Measurements from ENCODE around the gene MEGF10. TPM values are rescaled to one million over a fixed set of nuclear protein-coding genes. Genes with fewer than 3 reads are reported as not detected.

Gene MEGF10

DNA sequence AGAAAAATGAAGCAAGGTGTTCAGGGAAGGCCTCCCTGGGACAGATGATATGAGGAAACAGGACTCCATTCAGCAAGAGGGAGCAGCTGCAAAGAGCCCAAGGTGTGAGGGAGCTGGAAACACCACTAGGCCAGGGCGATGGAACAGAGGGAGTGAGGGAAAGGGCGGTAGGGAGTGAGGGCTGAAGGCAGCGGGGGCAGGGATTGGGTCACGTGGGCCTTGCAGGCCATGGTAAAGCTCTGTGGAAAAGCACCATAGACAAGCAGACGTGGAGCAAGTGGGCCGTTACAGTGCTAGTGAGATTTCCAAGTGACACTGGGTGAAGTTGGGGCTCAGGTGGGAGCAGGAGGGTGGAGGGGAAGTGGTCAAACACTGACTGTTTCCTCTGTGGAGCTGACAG lies 216.0 kb downstream of the MEGF10 start:
- H3K36me3 ChIP-seq (ENCODE audit: control insufficient read depth in 1 of 2, insufficient read depth in 2 of 2, low read depth in 1 of 2, low read length in 2 of 2): no peaks in the 10 kb centered on the region
- H2BK5ac ChIP-seq (ENCODE audit: low read depth, low read length, poor library complexity, severe bottlenecking): no peak overlapping the region
- no peak overlapping the region for H2BK15ac ChIP-seq (ENCODE audit: low read depth, poor library complexity, severe bottlenecking)
- no peak for DNase-seq
- H4K8ac ChIP-seq (ENCODE audit: low read length): no peak overlapping the region
- H3K4me1 ChIP-seq (ENCODE audit: control insufficient read depth, insufficient read depth, low read depth, low read length): no peaks in the 10 kb centered on the region
- H2BK12ac ChIP-seq (ENCODE audit: low read length in 2 of 2): no peak overlapping the region
- H3K23ac ChIP-seq (ENCODE audit: low read length in 2 of 2): no peak overlapping the region
- no peak overlapping the region for H3K18ac ChIP-seq (ENCODE audit: low read depth in 1 of 2, low read length in 2 of 2)
- H3K4ac ChIP-seq (ENCODE audit: low read depth in 1 of 2, low read length in 2 of 2): no peak overlapping the region
- H3K27ac ChIP-seq (ENCODE audit: low read length, poor library complexity, severe bottlenecking): no peak overlapping the region
- H3K4me2 ChIP-seq (ENCODE audit: low read length, poor library complexity, severe bottlenecking): no peak overlapping the region
- H3K27me3 ChIP-seq (ENCODE audit: control insufficient read depth in 1 of 2, insufficient read depth in 1 of 2, low read length in 2 of 2): peaks cover 0 to 11% of the 10 kb centered on the region in 2 experiments
- no peak overlapping the region for H2AK5ac ChIP-seq (ENCODE audit: low read length, severe bottlenecking)
- no peak overlapping the region for H4K91ac ChIP-seq (ENCODE audit: low read length)
- H3K79me1 ChIP-seq (replicated peaks; ENCODE audit: low read length, poor library complexity, severe bottlenecking): no peaks in the 10 kb centered on the region
- no peak overlapping the region for H2BK120ac ChIP-seq (ENCODE audit: low read depth, low read length)
- 74% methylated on average over 6 of the region's 6 CpGs for WGBS
- H3K14ac ChIP-seq (ENCODE audit: low read length in 2 of 2): no peak overlapping the region
- H3K4me3 ChIP-seq (ENCODE audit: insufficient read depth in 1 of 2, low read depth in 1 of 2, low read length in 2 of 2): no peak overlapping the region
- H2AFZ ChIP-seq (ENCODE audit: low read depth, low read length): no peak overlapping the region
- H3K9me3 ChIP-seq (ENCODE audit: control insufficient read depth, low read length): no peaks in the 10 kb centered on the region
- no peak overlapping the region for H3K9ac ChIP-seq (ENCODE audit: low read length)

DNA sequence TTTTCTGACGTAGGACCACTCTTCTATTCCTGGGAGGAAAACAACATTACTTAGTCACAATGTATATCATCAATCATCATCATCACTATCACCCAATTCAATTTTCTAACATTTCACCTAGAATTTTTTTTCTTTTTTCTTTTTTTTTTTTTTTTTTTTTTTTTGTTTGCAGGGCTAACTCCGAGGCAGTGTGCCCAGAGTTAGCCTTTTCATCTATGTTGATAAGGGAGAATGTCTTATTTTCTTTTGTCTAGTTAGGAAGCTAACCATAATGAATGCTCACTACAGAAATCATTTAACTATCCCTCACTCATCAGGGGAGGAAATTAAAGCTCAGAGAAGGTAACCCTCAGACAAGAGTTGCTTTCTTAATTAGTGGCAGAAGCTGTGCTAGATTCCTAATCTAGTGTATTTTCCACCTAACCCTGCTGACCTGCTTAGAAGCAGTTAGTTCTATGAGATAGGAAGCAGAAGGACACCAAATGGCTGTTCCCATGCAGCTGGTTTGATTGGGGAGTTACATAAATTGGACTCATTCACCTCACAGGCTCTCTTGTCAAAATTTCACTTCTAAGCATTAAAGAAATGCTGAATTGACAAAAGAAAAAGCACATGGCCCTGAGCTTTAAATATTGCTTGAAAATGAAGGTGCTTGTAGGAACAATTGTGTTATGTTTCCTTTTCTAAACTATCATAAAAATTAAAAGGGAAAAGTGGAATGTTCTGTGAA lies 218.2 kb downstream of the MEGF10 start:
- H3K27ac ChIP-seq (ENCODE audit: low read length, poor library complexity, severe bottlenecking): no peak overlapping the region
- no peak overlapping the region for H3K14ac ChIP-seq (ENCODE audit: low read length in 2 of 2)
- H3K9ac ChIP-seq (ENCODE audit: low read length): no peak overlapping the region
- H3K4me1 ChIP-seq (ENCODE audit: control insufficient read depth, insufficient read depth, low read depth, low read length): no peaks in the 10 kb centered on the region
- H3K79me1 ChIP-seq (replicated peaks; ENCODE audit: low read length, poor library complexity, severe bottlenecking): no peaks in the 10 kb centered on the region
- no peak overlapping the region for H3K18ac ChIP-seq (ENCODE audit: low read depth in 1 of 2, low read length in 2 of 2)
- H3K4me2 ChIP-seq (ENCODE audit: low read length, poor library complexity, severe bottlenecking): no peak overlapping the region
- no peak overlapping the region for H2BK12ac ChIP-seq (ENCODE audit: low read length in 2 of 2)
- H3K9me3 ChIP-seq (ENCODE audit: control insufficient read depth, low read length): no peaks in the 10 kb centered on the region
- H2BK15ac ChIP-seq (ENCODE audit: low read depth, poor library complexity, severe bottlenecking): no peak overlapping the region
- no peak overlapping the region for H3K4me3 ChIP-seq (ENCODE audit: insufficient read depth in 1 of 2, low read depth in 1 of 2, low read length in 2 of 2)
- no peak overlapping the region for H4K91ac ChIP-seq (ENCODE audit: low read length)
- 90% methylated on average over 1 of the region's 2 CpGs for WGBS
- H3K4ac ChIP-seq (ENCODE audit: low read depth in 1 of 2, low read length in 2 of 2): no peak overlapping the region
- DNase-seq: no peak
- no peak overlapping the region for H2BK120ac ChIP-seq (ENCODE audit: low read depth, low read length)
- no peaks in the 10 kb centered on the region for H3K36me3 ChIP-seq (ENCODE audit: control insufficient read depth in 1 of 2, insufficient read depth in 2 of 2, low read depth in 1 of 2, low read length in 2 of 2)
- no peak overlapping the region for H2BK5ac ChIP-seq (ENCODE audit: low read depth, low read length, poor library complexity, severe bottlenecking)
- H4K8ac ChIP-seq (ENCODE audit: low read length): no peak overlapping the region
- H3K23ac ChIP-seq (ENCODE audit: low read length in 2 of 2): no peak overlapping the region
- H2AK5ac ChIP-seq (ENCODE audit: low read length, severe bottlenecking): no peak overlapping the region
- peaks cover 0 to 11% of the 10 kb centered on the region in 2 experiments for H3K27me3 ChIP-seq (ENCODE audit: control insufficient read depth in 1 of 2, insufficient read depth in 1 of 2, low read length in 2 of 2)
- no peak overlapping the region for H2AFZ ChIP-seq (ENCODE audit: low read depth, low read length)

Small RNA genes lying within 50 kb of the gene (small RNA-seq; reads per million reads assigned to genes)
- gene AC010424.1 (ENCODE audit: low read depth): not detected
